Astrocyte (in vitro differentiated cells and primary cell): Measurements from ENCODE around the gene NMT1. TPM values are rescaled to one million over a fixed set of nuclear protein-coding genes. Genes with fewer than 3 reads are reported as not detected.

Experiments
- DNase-seq: peaks from one replicate; pipeline ENCODE4 v3.0.0-alpha.2; 2010; ENCODE audit warnings: low read depth
- FAIRE-seq: peaks from 2 replicates; lab custom pipeline; 2011; peaks lifted over from hg19 to GRCh38; lab: Jason Lieb, UNC
- H2AFZ ChIP-seq: 2 replicates; pipeline ENCODE4 v1.6.0; 2012; ENCODE audit warnings: low read depth, low read length, inconsistent platforms
- H3K27ac ChIP-seq: 2 replicates; pipeline ENCODE4 v1.5.1; 2011; ENCODE audit warnings: low read depth, low read length, inconsistent platforms
- H3K27me3 ChIP-seq: 2 replicates; pipeline ENCODE4 v1.6.0; 2011; ENCODE audit warnings: low read length, inconsistent platforms; ENCODE audit not compliant: insufficient read depth
- H3K36me3 ChIP-seq: 2 replicates; pipeline ENCODE4 v1.5.1; 2011; ENCODE audit warnings: low read length, inconsistent platforms; ENCODE audit not compliant: insufficient read depth
- H3K4me1 ChIP-seq: 2 replicates; pipeline ENCODE4 v1.5.1; 2011; ENCODE audit warnings: low read length, inconsistent platforms; ENCODE audit not compliant: insufficient read depth
- H3K4me2 ChIP-seq: 2 replicates; pipeline ENCODE4 v1.6.0; 2012; ENCODE audit warnings: low read length, inconsistent platforms
- H3K4me3 ChIP-seq: 2 replicates; pipeline ENCODE4 v1.5.1; 2011; ENCODE audit warnings: low read depth, mild to moderate bottlenecking, low read length, inconsistent platforms; ENCODE audit not compliant: insufficient read depth
- H3K79me2 ChIP-seq: 2 replicates; pipeline ENCODE4 v1.6.0; 2012; ENCODE audit warnings: mild to moderate bottlenecking, low read length, inconsistent platforms; ENCODE audit not compliant: insufficient read depth
- H3K9ac ChIP-seq: 2 replicates; pipeline ENCODE4 v1.6.0; 2012; ENCODE audit warnings: mild to moderate bottlenecking, low read length, inconsistent platforms
- H3K9me3 ChIP-seq: 2 replicates; pipeline ENCODE4 v1.5.1; 2012; ENCODE audit warnings: low read depth, mild to moderate bottlenecking, low read length, inconsistent platforms; ENCODE audit not compliant: insufficient read depth
- H4K20me1 ChIP-seq: 2 replicates; pipeline ENCODE4 v1.6.0; 2012; ENCODE audit warnings: low read length, inconsistent platforms; ENCODE audit not compliant: insufficient read depth
- H3K27ac Mint-ChIP-seq: one replicate; pipeline ENCODE4 v1.8.0; 2021; ENCODE audit warnings: mild to moderate bottlenecking, mixed read lengths; ENCODE audit not compliant: unreplicated experiment
- H3K27me3 Mint-ChIP-seq: one replicate; pipeline ENCODE4 v1.8.0; 2021; ENCODE audit warnings: low read depth, mixed read lengths; ENCODE audit not compliant: unreplicated experiment
- H3K36me3 Mint-ChIP-seq: one replicate; pipeline ENCODE4 v1.8.0; 2021; ENCODE audit warnings: low read depth, mixed read lengths; ENCODE audit not compliant: unreplicated experiment
- H3K4me1 Mint-ChIP-seq: one replicate; pipeline ENCODE4 v1.8.0; 2021; ENCODE audit warnings: low read depth, mixed read lengths; ENCODE audit not compliant: unreplicated experiment
- H3K4me3 Mint-ChIP-seq: one replicate; pipeline ENCODE4 v1.8.0; 2021; ENCODE audit warnings: mild to moderate bottlenecking, moderate library complexity, mixed read lengths; ENCODE audit not compliant: unreplicated experiment
- H3K9me3 Mint-ChIP-seq: one replicate; pipeline ENCODE4 v1.8.0; 2021; ENCODE audit warnings: mild to moderate bottlenecking, mixed read lengths; ENCODE audit not compliant: unreplicated experiment
- EZH2 ChIP-seq: IDR thresholded peaks from 2 replicates; pipeline ENCODE4 v1.6.1; 2012; ENCODE audit warnings: mild to moderate bottlenecking, low read length, inconsistent platforms; ENCODE audit not compliant: insufficient read depth
- total RNA-seq: library from RNA; stranded (reverse); gene quantifications from 2 replicates; pipeline ENCODE4 v1.2.1, GENCODE V29; 2021
- TF ChIP-seq, protein P1 (sequence below): IDR thresholded peaks from 2 replicates; pipeline ENCODE4 v1.5.1; 2011; ENCODE audit warnings: low read depth, mild to moderate bottlenecking, inconsistent platforms, low read length, moderate library complexity; ENCODE audit not compliant: insufficient read depth

The NMT1 gene
- total RNA-seq, 1 donor from 2014 or later: 114 TPM

- Histone ChIP-seq H3K36me3 (peaks cover 7% of the 10 kb centered on the region), H3K9ac (peak overlapping the region; percentile 41), H4K20me1 (peaks cover 10% of the 10 kb centered on the region), H3K4me2 (peak overlapping the region; percentile 84), H3K79me2 (no peaks in the 10 kb centered on the region), H3K4me3 (no peak overlapping the region), H2AFZ (no peak overlapping the region), H3K27ac (no peak overlapping the region), H3K27me3 (no peaks in the 10 kb centered on the region), H3K9me3 (no peaks in the 10 kb centered on the region), H3K4me1 (peaks cover 22% of the 10 kb centered on the region)
- FAIRE-seq: no peak
- peaks cover 4% of the 10 kb centered on the region for H3K4me1 Mint-ChIP-seq
- peaks cover 16% of the 10 kb centered on the region for H3K27me3 Mint-ChIP-seq
- H3K36me3 Mint-ChIP-seq: peaks cover 2% of the 10 kb centered on the region
- no peak overlapping the region for H3K27ac Mint-ChIP-seq
- no peak for DNase-seq
- no peak overlapping the region for H3K4me3 Mint-ChIP-seq
- TF ChIP-seq, protein P1, sequence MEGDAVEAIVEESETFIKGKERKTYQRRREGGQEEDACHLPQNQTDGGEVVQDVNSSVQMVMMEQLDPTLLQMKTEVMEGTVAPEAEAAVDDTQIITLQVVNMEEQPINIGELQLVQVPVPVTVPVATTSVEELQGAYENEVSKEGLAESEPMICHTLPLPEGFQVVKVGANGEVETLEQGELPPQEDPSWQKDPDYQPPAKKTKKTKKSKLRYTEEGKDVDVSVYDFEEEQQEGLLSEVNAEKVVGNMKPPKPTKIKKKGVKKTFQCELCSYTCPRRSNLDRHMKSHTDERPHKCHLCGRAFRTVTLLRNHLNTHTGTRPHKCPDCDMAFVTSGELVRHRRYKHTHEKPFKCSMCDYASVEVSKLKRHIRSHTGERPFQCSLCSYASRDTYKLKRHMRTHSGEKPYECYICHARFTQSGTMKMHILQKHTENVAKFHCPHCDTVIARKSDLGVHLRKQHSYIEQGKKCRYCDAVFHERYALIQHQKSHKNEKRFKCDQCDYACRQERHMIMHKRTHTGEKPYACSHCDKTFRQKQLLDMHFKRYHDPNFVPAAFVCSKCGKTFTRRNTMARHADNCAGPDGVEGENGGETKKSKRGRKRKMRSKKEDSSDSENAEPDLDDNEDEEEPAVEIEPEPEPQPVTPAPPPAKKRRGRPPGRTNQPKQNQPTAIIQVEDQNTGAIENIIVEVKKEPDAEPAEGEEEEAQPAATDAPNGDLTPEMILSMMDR: no peak
- TF ChIP-seq EZH2: no peak
- no peaks in the 10 kb centered on the region for H3K9me3 Mint-ChIP-seq
Observed at GRCh38 chr17:45022288-45022648, 38.8 kb upstream of the NMT1 start.

DNA sequence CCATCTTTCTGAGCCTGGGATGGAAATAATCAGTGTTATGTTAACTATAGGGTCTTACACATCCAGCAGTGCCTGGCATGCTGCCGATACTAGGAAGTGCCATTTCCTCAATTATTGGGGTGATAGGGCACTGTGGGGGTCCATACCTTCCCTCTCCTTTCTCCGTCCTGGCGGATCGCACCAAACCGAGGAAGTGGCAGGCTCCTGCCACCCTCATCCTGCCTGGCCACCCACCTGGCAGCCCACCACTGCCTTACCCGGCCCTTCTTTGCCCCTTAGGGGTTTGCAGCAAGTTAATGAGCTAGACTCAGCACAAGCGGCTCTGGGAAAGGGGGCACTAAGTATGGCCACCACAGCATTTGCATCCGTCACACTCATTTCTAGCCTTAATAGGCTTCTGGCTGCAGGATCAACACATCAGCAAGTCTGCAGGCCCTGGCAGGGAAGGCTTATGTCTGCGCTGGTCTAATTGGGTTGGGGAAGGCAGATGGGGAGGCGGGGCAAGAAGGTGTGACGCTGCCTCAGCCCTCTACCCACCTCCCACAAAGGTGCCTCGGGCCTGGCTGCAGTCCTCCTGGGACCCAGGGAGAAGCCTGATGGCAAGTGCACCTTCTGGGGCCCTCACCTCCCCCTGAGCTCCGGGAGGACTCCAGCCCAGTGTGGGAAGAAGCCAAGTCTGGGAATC is 38.3 kb upstream of the NMT1 start:
- TF ChIP-seq, protein P1: no peak
- TF ChIP-seq EZH2: no peak
- Histone ChIP-seq H3K27me3 (no peaks in the 10 kb centered on the region), H3K9me3 (no peaks in the 10 kb centered on the region), H3K4me3 (no peak overlapping the region), H3K9ac (no peak overlapping the region), H3K36me3 (peaks cover 7% of the 10 kb centered on the region), H3K27ac (no peak overlapping the region), H2AFZ (no peak overlapping the region), H4K20me1 (peaks cover 10% of the 10 kb centered on the region), H3K4me1 (peaks cover 22% of the 10 kb centered on the region), H3K4me2 (no peak overlapping the region), H3K79me2 (no peaks in the 10 kb centered on the region)
- peaks cover 2% of the 10 kb centered on the region for H3K36me3 Mint-ChIP-seq
- DNase-seq (no peak), FAIRE-seq (no peak)
- peaks cover 4% of the 10 kb centered on the region for H3K4me1 Mint-ChIP-seq
- H3K9me3 Mint-ChIP-seq: no peaks in the 10 kb centered on the region
- H3K27me3 Mint-ChIP-seq: peaks cover 16% of the 10 kb centered on the region
- no peak overlapping the region for H3K4me3 Mint-ChIP-seq
- H3K27ac Mint-ChIP-seq: no peak overlapping the region

- H3K4me1 ChIP-seq: no peaks in the 10 kb centered on the region
- H3K4me2 ChIP-seq: no peak overlapping the region
- no peak for DNase-seq
- no peak overlapping the region for H3K27ac ChIP-seq
- TF ChIP-seq, protein P1: no peak
- TF ChIP-seq EZH2: no peak
- peaks cover 4% of the 10 kb centered on the region for H4K20me1 ChIP-seq
- no peak overlapping the region for H3K4me3 ChIP-seq
- no peak for FAIRE-seq
- Mint-ChIP-seq H3K9me3 (no peaks in the 10 kb centered on the region), H3K4me1 (peaks cover 10% of the 10 kb centered on the region), H3K27ac (no peak overlapping the region), H3K4me3 (no peak overlapping the region), H3K27me3 (no peaks in the 10 kb centered on the region), H3K36me3 (peaks cover 18% of the 10 kb centered on the region)
- H3K9ac ChIP-seq: no peak overlapping the region
- H3K9me3 ChIP-seq: no peaks in the 10 kb centered on the region
- no peaks in the 10 kb centered on the region for H3K79me2 ChIP-seq
- H3K27me3 ChIP-seq: no peaks in the 10 kb centered on the region
- H3K36me3 ChIP-seq: peaks cover 8% of the 10 kb centered on the region
- H2AFZ ChIP-seq: no peak overlapping the region
Observed at GRCh38 chr17:45029096-45029495, 32.0 kb upstream of the NMT1 start.
